Measurements from ENCODE around the gene TEX12. TPM values are rescaled to one million over a fixed set of nuclear protein-coding genes. Genes with fewer than 3 reads are reported as not detected.
"Not testable (repeated sequence)": the region's sequence is repeated elsewhere in the genome, so short reads cannot be mapped to it uniquely, and the experiment has no call there.

TEX12 gene
- total RNA-seq, 1 donor from 2014 or later: not detected

DNA sequence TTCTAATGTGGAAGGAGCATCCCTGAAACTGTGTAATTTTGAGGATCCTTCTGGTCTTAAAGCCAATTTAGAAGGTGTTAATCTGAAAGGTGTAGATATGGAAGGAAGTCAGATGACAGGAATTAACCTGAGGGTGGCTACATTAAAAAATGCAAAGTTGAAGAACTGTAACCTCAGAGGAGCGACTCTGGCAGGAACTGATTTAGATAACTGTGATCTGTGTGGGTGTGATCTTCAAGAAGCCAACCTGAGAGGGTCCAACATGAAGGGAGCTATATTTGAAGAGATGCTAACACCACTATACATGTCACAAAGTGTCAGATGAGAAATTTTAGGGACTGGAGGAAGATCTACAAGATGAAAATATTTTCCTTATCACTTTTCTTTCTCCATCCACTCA is 15.7 kb downstream of the TEX12 start:
- DNase-seq (ENCODE audit: low read depth) (no peak), FAIRE-seq (no peak)
- Mint-ChIP-seq H3K4me1 (ENCODE audit: low read depth, unreplicated experiment) (no peaks in the 10 kb centered on the region), H3K27me3 (ENCODE audit: low read depth, unreplicated experiment) (peaks cover 10% of the 10 kb centered on the region), H3K27ac (ENCODE audit: unreplicated experiment) (no peak overlapping the region), H3K9me3 (ENCODE audit: unreplicated experiment) (peaks cover 2% of the 10 kb centered on the region), H3K36me3 (ENCODE audit: low read depth, unreplicated experiment) (no peaks in the 10 kb centered on the region), H3K4me3 (ENCODE audit: unreplicated experiment) (no peak overlapping the region)
- H3K4me1 ChIP-seq (ENCODE audit: insufficient read depth, low read length): no peaks in the 10 kb centered on the region
- no peak overlapping the region for H2AFZ ChIP-seq (ENCODE audit: low read depth, low read length)
- no peak overlapping the region for H3K4me3 ChIP-seq (ENCODE audit: insufficient read depth, low read depth, low read length)
- H3K9me3 ChIP-seq (ENCODE audit: insufficient read depth, low read depth, low read length): no peaks in the 10 kb centered on the region
- no peak overlapping the region for H3K4me2 ChIP-seq (ENCODE audit: low read length)
- H3K79me2 ChIP-seq (ENCODE audit: insufficient read depth, low read length): no peaks in the 10 kb centered on the region
- no peak overlapping the region for H3K9ac ChIP-seq (ENCODE audit: low read length)
- TF ChIP-seq, protein P1, sequence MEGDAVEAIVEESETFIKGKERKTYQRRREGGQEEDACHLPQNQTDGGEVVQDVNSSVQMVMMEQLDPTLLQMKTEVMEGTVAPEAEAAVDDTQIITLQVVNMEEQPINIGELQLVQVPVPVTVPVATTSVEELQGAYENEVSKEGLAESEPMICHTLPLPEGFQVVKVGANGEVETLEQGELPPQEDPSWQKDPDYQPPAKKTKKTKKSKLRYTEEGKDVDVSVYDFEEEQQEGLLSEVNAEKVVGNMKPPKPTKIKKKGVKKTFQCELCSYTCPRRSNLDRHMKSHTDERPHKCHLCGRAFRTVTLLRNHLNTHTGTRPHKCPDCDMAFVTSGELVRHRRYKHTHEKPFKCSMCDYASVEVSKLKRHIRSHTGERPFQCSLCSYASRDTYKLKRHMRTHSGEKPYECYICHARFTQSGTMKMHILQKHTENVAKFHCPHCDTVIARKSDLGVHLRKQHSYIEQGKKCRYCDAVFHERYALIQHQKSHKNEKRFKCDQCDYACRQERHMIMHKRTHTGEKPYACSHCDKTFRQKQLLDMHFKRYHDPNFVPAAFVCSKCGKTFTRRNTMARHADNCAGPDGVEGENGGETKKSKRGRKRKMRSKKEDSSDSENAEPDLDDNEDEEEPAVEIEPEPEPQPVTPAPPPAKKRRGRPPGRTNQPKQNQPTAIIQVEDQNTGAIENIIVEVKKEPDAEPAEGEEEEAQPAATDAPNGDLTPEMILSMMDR (IDR thresholded peaks at IDR 0.05; ENCODE audit: insufficient read depth, low read depth, low read length): no peak
- TF ChIP-seq EZH2 (IDR thresholded peaks at IDR 0.05; ENCODE audit: insufficient read depth, low read length): no peak
- no peaks in the 10 kb centered on the region for H4K20me1 ChIP-seq (ENCODE audit: insufficient read depth, low read length)
- H3K27ac ChIP-seq (ENCODE audit: low read depth, low read length): no peak overlapping the region
- no peaks in the 10 kb centered on the region for H3K36me3 ChIP-seq (ENCODE audit: insufficient read depth, low read length)
- no peaks in the 10 kb centered on the region for H3K27me3 ChIP-seq (ENCODE audit: insufficient read depth, low read length)

DNA sequence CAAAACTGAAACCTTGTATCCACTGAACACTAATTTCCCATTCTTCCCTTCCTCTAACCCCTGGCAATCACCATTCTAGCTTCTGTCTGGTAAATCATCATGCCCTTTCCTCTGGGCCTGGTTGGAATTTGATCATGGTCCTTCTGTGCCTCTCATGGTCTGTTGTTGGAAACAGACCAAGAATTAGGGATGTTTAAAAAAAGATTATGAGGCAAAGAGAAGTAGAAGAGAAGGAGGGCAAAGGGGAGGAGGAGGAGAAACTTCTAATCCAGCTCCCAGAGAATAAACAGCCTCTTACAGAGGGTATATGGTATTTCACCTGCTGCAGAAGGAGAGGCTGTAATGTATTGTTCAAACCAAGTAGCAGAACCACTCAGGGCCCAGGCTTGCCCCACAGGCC is 18.7 kb downstream of the TEX12 start:
- no peak overlapping the region for H3K9ac ChIP-seq (ENCODE audit: low read length)
- Mint-ChIP-seq H3K36me3 (ENCODE audit: low read depth, unreplicated experiment) (no peaks in the 10 kb centered on the region), H3K9me3 (ENCODE audit: unreplicated experiment) (no peaks in the 10 kb centered on the region), H3K27me3 (ENCODE audit: low read depth, unreplicated experiment) (peaks cover 5% of the 10 kb centered on the region), H3K4me3 (ENCODE audit: unreplicated experiment) (no peak overlapping the region), H3K27ac (ENCODE audit: unreplicated experiment) (no peak overlapping the region), H3K4me1 (ENCODE audit: low read depth, unreplicated experiment) (no peaks in the 10 kb centered on the region)
- no peaks in the 10 kb centered on the region for H3K9me3 ChIP-seq (ENCODE audit: insufficient read depth, low read depth, low read length)
- no peak overlapping the region for H3K27ac ChIP-seq (ENCODE audit: low read depth, low read length)
- H3K4me1 ChIP-seq (ENCODE audit: insufficient read depth, low read length): no peaks in the 10 kb centered on the region
- no peak for FAIRE-seq
- no peak overlapping the region for H3K4me2 ChIP-seq (ENCODE audit: low read length)
- H4K20me1 ChIP-seq (ENCODE audit: insufficient read depth, low read length): no peaks in the 10 kb centered on the region
- no peaks in the 10 kb centered on the region for H3K79me2 ChIP-seq (ENCODE audit: insufficient read depth, low read length)
- H3K4me3 ChIP-seq (ENCODE audit: insufficient read depth, low read depth, low read length): no peak overlapping the region
- H3K36me3 ChIP-seq (ENCODE audit: insufficient read depth, low read length): no peaks in the 10 kb centered on the region
- no peaks in the 10 kb centered on the region for H3K27me3 ChIP-seq (ENCODE audit: insufficient read depth, low read length)
- DNase-seq (ENCODE audit: low read depth): no peak
- TF ChIP-seq EZH2 (IDR thresholded peaks at IDR 0.05; ENCODE audit: insufficient read depth, low read length): no peak
- TF ChIP-seq, protein P1 (IDR thresholded peaks at IDR 0.05; ENCODE audit: insufficient read depth, low read depth, low read length): no peak
- no peak overlapping the region for H2AFZ ChIP-seq (ENCODE audit: low read depth, low read length)

DNA sequence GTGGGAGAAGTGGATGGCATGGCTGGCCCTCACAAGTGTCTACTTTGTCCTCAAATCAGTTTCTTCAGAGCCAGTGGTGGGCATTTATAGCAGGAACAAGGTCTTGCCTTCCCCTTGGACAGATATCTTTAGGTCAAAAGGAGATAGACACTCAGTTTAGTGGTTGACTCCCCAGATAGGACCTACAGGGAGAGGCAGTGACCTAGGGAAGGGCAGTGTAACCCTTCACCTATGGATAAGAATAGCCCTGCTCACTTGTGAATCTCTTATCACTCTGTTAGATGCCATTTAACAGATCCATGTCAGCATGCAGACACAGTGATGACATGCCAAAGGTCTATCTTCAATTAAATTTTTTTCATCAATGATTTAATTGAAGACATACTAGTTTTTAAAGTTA is 19.1 kb downstream of the TEX12 start:
- DNase-seq (ENCODE audit: low read depth): no peak
- H2AFZ ChIP-seq (ENCODE audit: low read depth, low read length): no peak overlapping the region
- TF ChIP-seq EZH2 (IDR thresholded peaks at IDR 0.05; ENCODE audit: insufficient read depth, low read length): no peak
- TF ChIP-seq, protein P1 (IDR thresholded peaks at IDR 0.05; ENCODE audit: insufficient read depth, low read depth, low read length): no peak
- Mint-ChIP-seq H3K36me3 (ENCODE audit: low read depth, unreplicated experiment) (no peaks in the 10 kb centered on the region), H3K4me1 (ENCODE audit: low read depth, unreplicated experiment) (no peaks in the 10 kb centered on the region), H3K4me3 (ENCODE audit: unreplicated experiment) (no peak overlapping the region), H3K9me3 (ENCODE audit: unreplicated experiment) (no peaks in the 10 kb centered on the region), H3K27me3 (ENCODE audit: low read depth, unreplicated experiment) (peaks cover 5% of the 10 kb centered on the region), H3K27ac (ENCODE audit: unreplicated experiment) (no peak overlapping the region)
- H3K79me2 ChIP-seq (ENCODE audit: insufficient read depth, low read length): no peaks in the 10 kb centered on the region
- no peaks in the 10 kb centered on the region for H3K9me3 ChIP-seq (ENCODE audit: insufficient read depth, low read depth, low read length)
- H3K4me1 ChIP-seq (ENCODE audit: insufficient read depth, low read length): no peaks in the 10 kb centered on the region
- no peak overlapping the region for H3K4me3 ChIP-seq (ENCODE audit: insufficient read depth, low read depth, low read length)
- no peak overlapping the region for H3K27ac ChIP-seq (ENCODE audit: low read depth, low read length)
- FAIRE-seq: no peak
- no peak overlapping the region for H3K9ac ChIP-seq (ENCODE audit: low read length)
- no peaks in the 10 kb centered on the region for H4K20me1 ChIP-seq (ENCODE audit: insufficient read depth, low read length)
- H3K4me2 ChIP-seq (ENCODE audit: low read length): no peak overlapping the region
- H3K36me3 ChIP-seq (ENCODE audit: insufficient read depth, low read length): no peaks in the 10 kb centered on the region
- H3K27me3 ChIP-seq (ENCODE audit: insufficient read depth, low read length): no peaks in the 10 kb centered on the region

DNA sequence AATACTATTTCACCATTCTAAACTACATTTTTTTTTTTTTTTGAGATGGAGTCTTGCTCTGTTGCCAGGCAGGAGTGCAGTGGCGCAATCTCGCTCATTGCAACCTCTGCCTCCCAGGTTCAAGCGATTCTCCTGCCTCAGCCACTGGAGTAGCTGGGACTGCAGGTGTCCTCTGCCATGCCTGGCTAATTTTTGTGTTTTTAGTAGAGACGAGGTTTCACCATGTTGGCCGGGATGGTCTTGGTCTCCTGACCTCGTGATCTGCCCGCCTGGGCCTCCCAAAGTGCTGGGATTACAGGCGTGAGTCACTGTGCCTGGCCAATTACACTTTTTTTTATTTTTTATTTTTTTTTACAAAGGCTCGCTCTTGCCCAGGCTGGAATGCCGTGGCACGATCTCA is 27.9 kb downstream of the TEX12 start:
- not testable (repeated sequence) for DNase-seq (ENCODE audit: low read depth); H3K4me2 ChIP-seq (ENCODE audit: low read length); H3K27me3 ChIP-seq (ENCODE audit: insufficient read depth, low read length); H2AFZ ChIP-seq (ENCODE audit: low read depth, low read length); H3K4me3 Mint-ChIP-seq (ENCODE audit: unreplicated experiment); H3K4me1 ChIP-seq (ENCODE audit: insufficient read depth, low read length); H3K79me2 ChIP-seq (ENCODE audit: insufficient read depth, low read length); H3K9me3 ChIP-seq (ENCODE audit: insufficient read depth, low read depth, low read length); H3K36me3 ChIP-seq (ENCODE audit: insufficient read depth, low read length); H3K36me3 Mint-ChIP-seq (ENCODE audit: low read depth, unreplicated experiment); H3K9ac ChIP-seq (ENCODE audit: low read length); H3K27ac Mint-ChIP-seq (ENCODE audit: unreplicated experiment); H3K27ac ChIP-seq (ENCODE audit: low read depth, low read length); H4K20me1 ChIP-seq (ENCODE audit: insufficient read depth, low read length); H3K4me1 Mint-ChIP-seq (ENCODE audit: low read depth, unreplicated experiment); H3K9me3 Mint-ChIP-seq (ENCODE audit: unreplicated experiment); FAIRE-seq; H3K4me3 ChIP-seq (ENCODE audit: insufficient read depth, low read depth, low read length)
- H3K27me3 Mint-ChIP-seq (ENCODE audit: low read depth, unreplicated experiment): peaks cover 12% of the 10 kb centered on the region
